Daoy (cell line): ENCODE results near the gene GSE1. TPM values are rescaled to one million over a fixed set of nuclear protein-coding genes. Genes with fewer than 3 reads are reported as not detected.

ENCODE experiments used
- DNase-seq: peaks from one replicate; pipeline ENCODE4 v3.0.0-alpha.2; 2015; ENCODE audit warnings: low read depth
- total RNA-seq: library from RNA; depleted of rRNA; stranded (reverse); fragments of >200 nt; shearing (Covaris generic); gene quantifications from 2 replicates; pipeline ENCODE4 v1.2.3, GENCODE V29; 2014; rRNA removed

Gene GSE1
- total RNA-seq, 1 experiment from 2014 or later: 9.3 TPM

DNA sequence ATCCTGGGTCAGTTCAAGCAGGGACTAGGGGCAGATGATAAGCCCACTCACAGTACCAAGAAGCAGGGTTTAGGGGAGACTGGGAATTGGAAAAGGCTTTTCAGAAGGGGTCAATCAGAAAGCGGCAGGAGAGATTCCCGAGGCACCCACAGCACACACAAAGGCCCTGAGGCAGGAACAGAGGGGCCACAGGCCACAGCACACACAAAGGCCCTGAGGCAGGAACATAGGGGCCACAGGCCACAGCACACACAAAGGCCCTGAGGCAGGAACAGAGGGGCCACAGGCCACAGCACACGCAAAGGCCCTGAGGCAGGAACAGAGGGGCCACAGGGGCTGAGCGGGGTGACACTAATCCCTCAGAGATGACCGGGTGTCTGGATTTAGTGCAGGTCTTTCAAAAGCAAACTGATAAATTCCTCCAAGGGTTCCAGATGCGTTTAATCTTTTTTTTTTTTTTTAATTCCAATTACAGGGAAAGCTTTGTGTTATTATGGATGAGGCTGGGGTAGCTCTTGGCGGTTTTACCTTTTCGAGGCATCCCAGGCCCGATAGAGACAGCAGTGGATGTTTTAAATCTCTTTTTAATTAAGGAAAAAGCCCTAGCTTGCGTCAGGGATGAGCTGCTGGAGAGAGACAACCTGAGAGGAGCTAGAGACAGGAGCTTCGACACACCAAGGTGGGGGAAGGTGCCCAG is 106.6 kb downstream of the GSE1 start:
- DNase-seq: no peak

GRCh38 chr16:85720302-85720637 is 107.1 kb downstream of the GSE1 start:
- peak; percentile 35 for DNase-seq

DNA sequence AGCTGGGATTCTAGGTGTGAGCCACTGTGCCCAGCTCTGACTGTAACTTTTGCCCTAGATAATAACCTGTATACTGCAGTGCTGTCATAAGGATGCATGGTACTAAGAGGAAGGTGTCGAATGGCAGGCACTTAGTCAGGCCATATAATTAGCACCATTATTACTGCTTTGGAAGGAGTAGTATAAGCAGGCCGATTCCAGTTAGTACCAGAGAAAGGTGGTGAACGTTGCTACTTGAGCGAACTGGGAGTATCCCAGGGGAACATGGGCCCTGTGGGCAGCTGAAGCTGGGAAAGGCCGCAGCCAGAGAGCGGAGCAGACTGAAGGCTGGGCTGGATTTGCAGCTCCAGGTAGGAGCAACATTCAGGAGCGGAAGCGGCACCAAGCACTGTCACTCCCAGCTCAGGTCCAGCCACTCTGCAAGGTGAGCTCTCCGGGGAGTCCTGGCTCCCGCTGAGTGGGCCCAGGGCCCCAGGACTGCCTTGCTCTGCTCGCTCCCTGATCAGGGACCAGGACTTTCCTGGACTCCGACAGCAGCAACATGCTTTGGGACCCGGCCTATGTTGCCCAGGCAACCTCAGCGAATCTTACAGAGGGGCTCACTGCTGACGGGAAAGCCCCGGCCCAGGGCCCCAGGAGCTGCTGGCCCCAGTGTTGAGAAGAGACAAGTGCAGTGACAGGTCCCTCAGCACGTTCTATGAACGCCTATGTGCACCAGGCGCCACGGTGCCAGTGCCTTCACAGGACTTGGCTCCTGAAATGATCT is 109.2 kb downstream of the GSE1 start:
- no peak for DNase-seq

DNA sequence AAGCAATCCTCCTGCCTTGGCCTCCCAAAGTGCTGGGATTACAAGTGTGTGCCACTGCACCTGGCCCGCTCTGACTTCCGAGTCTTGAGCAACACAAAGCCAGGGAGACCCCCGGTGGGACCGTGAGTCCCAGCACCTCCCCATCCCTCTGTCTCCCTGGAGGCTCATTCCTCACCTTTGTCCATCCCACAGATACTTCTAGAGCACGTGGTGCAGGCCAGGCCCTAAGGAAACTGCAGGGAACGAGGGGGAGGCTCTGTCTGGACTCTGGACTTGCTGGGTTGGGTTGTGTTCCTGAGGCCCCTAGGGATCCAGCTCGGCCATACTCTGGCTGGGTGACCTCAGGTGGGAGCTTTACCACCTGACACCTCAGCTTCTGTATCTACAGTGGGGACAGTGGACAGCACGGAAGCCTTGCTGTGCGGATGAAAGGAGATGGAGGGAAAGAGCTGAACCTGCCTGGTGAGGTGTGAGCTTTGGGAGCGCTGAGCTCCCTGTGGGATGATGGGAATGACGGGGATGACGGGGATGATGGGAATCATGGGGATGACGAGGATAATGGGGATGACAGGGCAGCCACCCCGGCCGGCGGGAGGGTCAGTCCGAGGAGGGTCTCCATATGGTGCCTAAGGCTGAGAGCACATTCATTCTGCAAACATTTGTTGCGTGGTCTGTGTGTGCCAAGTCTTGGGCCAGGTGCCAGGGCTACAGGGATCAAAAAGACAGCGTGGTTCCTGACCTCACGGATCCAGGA is 111.2 kb downstream of the GSE1 start:
- DNase-seq: no peak

DNA sequence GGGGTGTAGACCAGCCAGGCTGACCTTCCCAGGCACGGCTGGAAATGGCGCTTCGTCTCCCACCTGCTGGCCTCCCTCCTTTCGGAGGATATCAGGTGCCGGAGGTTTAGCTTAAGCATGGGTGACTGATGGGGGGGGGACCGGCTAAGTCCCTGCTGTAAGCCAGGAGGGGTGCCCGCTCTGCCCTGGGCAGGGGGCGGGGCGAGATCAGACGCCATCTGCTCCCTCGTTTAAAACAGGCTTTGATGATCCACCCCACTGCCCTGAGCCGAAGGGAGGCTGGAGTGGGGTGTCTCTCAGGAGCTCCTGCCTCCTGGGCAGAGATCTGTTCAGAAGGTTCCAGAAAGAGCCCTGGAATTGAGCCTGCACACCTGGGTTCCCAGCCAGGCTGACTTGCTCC is 111.8 kb downstream of the GSE1 start:
- no peak for DNase-seq

Other genes starting within 250 kb of the GSE1 start
- 31.4 and 38.1 TPM in 2 replicates for gene GINS2, start 75.6 kb downstream of the GSE1 start, total RNA-seq
- 14.1 and 17.8 TPM in 2 replicates for gene C16orf74, start 137.8 kb downstream of the GSE1 start, total RNA-seq
- gene EMC8, start 186.2 kb downstream of the GSE1 start, total RNA-seq: 40.5 and 46.5 TPM in 2 replicates
- 465 and 540 TPM in 2 replicates for gene COX4I1, start 186.4 kb downstream of the GSE1 start, total RNA-seq